Dermis microvascular lymphatic vessel endothelial cell (primary cell): ENCODE data around the gene ZNF41. TPM values are rescaled to one million over a fixed set of nuclear protein-coding genes. Genes with fewer than 3 reads are reported as not detected.
"Not testable (repeated sequence)": the region's sequence is repeated elsewhere in the genome, so short reads cannot be mapped to it uniquely, and the experiment has no call there.

Source experiments
- DNase-seq, 2 donors: peaks; one replicate each; pipeline versions ENCODE4 v3.0.0 to v3.0.0-alpha.2; 2010; ENCODE audit warnings: low read depth in 2 of 2
- total RNA-seq: library from RNA; depleted of rRNA; stranded (reverse); fragments of >200 nt; gene quantifications from 2 replicates; pipeline ENCODE4 v1.2.1, GENCODE V29; 2014

Gene ZNF41
- total RNA-seq = 10.7 and 11.4 TPM in 2 replicates

- DNase-seq = peak; percentile 42 to 79
Observed at GRCh38 chrX:47482512-47483305, at the start of gene ZNF41. ZNF41 (minus strand) TSS chrX:47483222; CDS start chrX:47467481, 15,741 bp downstream.

- no peak for DNase-seq
Observed at GRCh38 chrX:47530049-47530448, 47.0 kb upstream of the ZNF41 start.

GRCh38 chrX:47529548-47529947 is 46.5 kb upstream of the ZNF41 start:
- DNase-seq = no peak

- DNase-seq = no peak
Observed at GRCh38 chrX:47523713-47524166, 40.7 kb upstream of the ZNF41 start.

DNA sequence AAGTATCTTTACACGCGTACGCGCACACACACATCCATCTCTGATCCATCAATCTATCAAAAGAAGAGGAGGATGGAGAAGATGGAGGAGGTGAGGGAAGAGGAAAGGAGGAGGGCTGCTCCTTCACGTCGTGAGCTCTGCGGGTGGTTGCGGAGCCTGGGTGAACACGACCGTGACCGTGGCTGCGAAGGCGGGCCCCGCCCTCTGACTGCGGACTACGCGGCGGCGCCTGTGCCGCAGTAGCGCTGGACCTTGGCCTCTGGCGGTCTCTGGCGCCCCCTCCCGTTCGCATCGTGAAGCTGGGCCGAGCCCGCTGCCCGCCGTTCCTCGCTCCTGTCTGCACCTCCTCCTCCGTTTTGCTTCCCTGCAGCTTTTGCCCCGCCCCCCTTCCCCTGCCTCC is 40.3 kb upstream of the ZNF41 start:
- DNase-seq = peak; percentile 28 to 71

DNA sequence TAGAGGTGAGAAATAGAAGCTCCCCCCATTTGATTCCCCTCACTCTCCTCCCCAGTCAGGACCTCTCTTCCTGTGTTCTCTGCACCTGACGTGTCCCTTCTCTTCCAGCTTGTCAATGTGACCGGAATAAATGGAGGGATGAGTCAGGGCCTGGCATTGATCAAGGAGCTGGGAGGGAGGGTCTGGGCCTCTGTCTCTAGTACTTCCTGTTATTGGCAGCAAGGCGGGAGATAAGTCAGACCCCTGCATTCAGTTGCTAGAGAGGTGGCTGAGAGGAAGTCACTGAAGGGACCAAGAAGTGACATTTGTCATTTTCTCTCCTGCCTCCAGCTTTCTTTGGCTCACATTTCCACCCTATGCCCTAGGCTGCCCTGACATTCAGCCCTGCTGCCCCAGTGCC is 35.1 kb upstream of the ZNF41 start:
- peak; percentile 44 to 58 for DNase-seq

- peak in 1 of 2 donors; percentile 37 for DNase-seq
Observed at GRCh38 chrX:47515941-47516665, 33.1 kb upstream of the ZNF41 start.

DNA sequence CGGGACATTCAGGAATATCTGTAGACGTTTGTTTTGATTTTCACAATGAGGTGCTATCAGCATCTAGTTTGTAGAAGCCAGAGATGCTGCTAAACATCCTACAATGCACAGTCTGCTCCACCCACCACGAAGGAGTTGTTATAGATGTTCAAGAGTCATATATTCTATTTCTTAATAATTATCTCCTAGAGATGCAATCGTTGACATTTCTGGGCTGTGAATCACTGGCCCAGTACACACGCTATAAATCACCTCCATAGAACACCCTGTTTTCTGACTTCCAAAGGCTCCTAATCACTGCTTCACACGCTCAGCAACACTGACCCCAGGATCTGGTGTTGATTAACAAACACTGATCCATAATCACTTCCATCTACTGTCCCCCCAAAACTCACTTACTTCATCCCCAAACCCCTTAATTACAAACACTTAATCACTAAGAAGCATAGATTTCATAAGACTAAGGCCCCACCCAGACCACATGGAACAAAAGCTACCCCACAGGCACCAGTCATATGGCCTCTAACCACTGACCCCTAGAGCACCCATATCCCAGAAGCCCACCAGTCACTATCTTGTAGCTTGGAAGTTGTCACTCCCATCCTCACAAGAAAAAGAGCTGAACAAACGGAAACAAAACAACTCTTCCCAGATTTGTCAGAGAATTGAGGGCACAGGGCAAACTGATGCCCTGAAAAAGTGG is 31.7 kb upstream of the ZNF41 start:
- no peak for DNase-seq

DNA sequence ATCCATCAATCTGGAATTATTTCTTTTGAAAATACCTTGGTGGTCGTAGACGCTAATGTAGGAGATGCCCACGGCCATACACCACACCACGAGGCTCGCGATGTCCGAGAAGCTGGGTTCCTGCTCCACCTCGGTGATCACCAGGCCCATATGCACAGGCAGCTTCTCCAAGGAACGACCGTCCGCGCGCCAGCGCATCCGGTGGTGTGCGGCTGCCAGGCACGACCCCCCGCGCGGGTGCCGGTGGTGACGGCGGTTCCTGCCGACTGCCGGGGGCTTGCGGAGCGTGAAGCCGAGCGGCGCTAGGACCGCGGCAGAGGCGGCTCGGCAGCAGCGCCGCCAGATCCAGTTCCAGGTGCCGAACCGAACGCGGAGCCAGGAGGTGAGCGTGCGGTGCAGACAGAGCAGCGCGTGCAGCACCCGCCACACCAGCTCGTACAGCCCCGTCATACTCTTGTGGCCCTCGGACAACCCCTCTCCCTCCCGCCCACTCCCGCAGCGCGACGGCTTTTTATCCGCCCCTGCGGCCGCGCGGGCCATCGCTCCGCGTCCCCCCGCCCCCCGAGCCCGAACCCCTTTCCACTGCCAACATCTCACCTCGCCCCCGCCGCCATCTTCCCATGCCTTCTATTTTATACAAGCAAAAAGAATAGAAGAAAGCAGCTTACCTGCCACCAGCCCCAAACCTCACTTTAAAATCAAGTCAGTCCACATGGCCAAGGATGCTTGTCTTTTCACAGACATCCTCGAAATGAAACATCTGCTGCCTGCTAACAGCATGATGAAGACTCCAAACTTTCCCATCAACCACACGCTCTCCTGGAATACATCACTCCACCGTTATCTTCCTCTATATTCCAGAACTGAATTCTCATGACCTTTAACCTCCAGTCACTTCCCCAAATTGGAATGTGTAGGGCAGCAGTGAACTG is 30.3 kb upstream of the ZNF41 start:
- DNase-seq = not testable (repeated sequence)

- DNase-seq = not testable (repeated sequence)
Observed at GRCh38 chrX:47512383-47512782, 29.4 kb upstream of the ZNF41 start.

- no peak for DNase-seq
Observed at GRCh38 chrX:47507153-47507867, 24.3 kb upstream of the ZNF41 start.

- DNase-seq = no peak
Observed at GRCh38 chrX:47503151-47503550, 20.1 kb upstream of the ZNF41 start.

- no peak for DNase-seq
Observed at GRCh38 chrX:47502316-47503125, 19.5 kb upstream of the ZNF41 start.

DNA sequence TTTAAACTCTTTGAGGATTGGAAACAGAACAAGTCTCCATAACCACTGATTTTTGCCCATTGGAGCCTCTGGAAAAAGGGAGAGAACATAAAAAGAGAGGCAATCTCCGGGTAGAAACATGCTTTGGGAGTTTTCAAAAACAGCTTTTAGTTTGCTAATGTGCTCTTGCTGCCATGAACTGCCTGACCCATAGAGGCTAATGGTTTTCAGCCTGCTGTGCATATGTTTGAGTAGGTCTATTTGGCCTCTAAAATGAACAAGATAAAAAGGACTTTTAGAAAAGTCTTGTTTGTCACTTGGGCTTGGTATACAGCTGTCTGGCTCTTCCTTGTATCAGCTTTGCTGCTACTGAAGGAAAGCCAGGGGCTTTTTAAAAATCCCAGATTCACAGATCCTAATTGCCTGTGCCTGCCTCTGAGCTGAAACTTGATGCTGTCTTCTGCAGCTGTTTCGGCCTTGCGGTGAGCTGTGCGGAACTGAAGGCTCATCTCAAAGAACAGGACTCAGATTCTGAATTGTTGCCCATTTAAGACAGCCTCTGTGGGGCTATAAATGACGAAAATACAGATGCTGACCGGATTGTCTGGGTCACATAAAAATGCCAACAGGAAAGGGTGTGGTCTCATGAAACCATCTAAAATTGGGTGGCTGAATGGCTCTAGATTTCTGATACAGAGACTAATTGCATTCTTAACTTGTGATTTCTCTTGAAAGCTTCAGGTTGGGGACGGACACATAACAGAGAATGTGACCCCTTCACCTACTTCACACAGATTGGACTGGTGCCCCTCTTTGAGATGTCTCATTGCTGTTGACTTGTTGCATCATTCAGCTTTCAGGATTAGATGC is 18.4 kb upstream of the ZNF41 start:
- no peak for DNase-seq

- no peak for DNase-seq
Observed at GRCh38 chrX:47500554-47500953, 17.5 kb upstream of the ZNF41 start.

- DNase-seq = no peak
Observed at GRCh38 chrX:47499293-47499692, 16.3 kb upstream of the ZNF41 start.

- no peak for DNase-seq
Observed at GRCh38 chrX:47498411-47498810, 15.4 kb upstream of the ZNF41 start.

- peak; percentile 27 to 36 for DNase-seq
Observed at GRCh38 chrX:47497271-47497888, 14.4 kb upstream of the ZNF41 start.
